ENCODE results near the gene ELF2. TPM values are rescaled to one million over a fixed set of nuclear protein-coding genes. Genes with fewer than 3 reads are reported as not detected.

Gene ELF2
- total RNA-seq, 3 donors from 2014 or later, result 59.4 to 106 (median 67.2) TPM

- no peaks in the 10 kb centered on the region for H3K9me3 ChIP-seq
- no peak for DNase-seq (ENCODE audit: low spot score in 2 of 2)
- no peak for TF ChIP-seq POLR2A (IDR thresholded peaks at IDR 0.05)
- TF ChIP-seq CTCF (IDR thresholded peaks at IDR 0.05), result no peak
- TF ChIP-seq POLR2AphosphoS5 (IDR thresholded peaks at IDR 0.05), result no peak
- H3K4me3 ChIP-seq, result no peak overlapping the region
- no peaks in the 10 kb centered on the region for H3K4me1 ChIP-seq
- H3K27ac ChIP-seq, result no peak overlapping the region
- no peaks in the 10 kb centered on the region for H3K27me3 ChIP-seq
- intact Hi-C loops (cut with DNase I; ENCODE audit: low total_unique reads), result no loop called here
- no peaks in the 10 kb centered on the region for H3K36me3 ChIP-seq
Observed at GRCh38 chr4:139018971-139019758, 157.9 kb downstream of the ELF2 start.

- no peak for TF ChIP-seq CTCF (IDR thresholded peaks at IDR 0.05)
- TF ChIP-seq POLR2A (IDR thresholded peaks at IDR 0.05), result no peak
- no peak for TF ChIP-seq POLR2AphosphoS5 (IDR thresholded peaks at IDR 0.05)
- no peaks in the 10 kb centered on the region for H3K9me3 ChIP-seq
- no peaks in the 10 kb centered on the region for H3K4me1 ChIP-seq
Observed at GRCh38 chr4:139018501-139018900, 158.5 kb downstream of the ELF2 start.

GRCh38 chr4:139017861-139018260, 159.2 kb downstream of the ELF2 start:
- Histone ChIP-seq H3K27me3 (no peaks in the 10 kb centered on the region), H3K27ac (no peak overlapping the region), H3K9me3 (no peaks in the 10 kb centered on the region), H3K4me1 (no peaks in the 10 kb centered on the region), H3K36me3 (no peaks in the 10 kb centered on the region), H3K4me3 (no peak overlapping the region)
- no peak for TF ChIP-seq CTCF (IDR thresholded peaks at IDR 0.05)
- no peak for DNase-seq (ENCODE audit: low spot score in 2 of 2)
- intact Hi-C loops (cut with DNase I; ENCODE audit: low total_unique reads), result no loop called here

More at GRCh38 chr4:139018501-139018900, 158.5 kb downstream of the ELF2 start:
- H3K27me3 ChIP-seq, result no peaks in the 10 kb centered on the region
- DNase-seq (ENCODE audit: low spot score in 2 of 2), result no peak
- no peaks in the 10 kb centered on the region for H3K36me3 ChIP-seq
- intact Hi-C loops (cut with DNase I; ENCODE audit: low total_unique reads), result no loop called here
- no peak overlapping the region for H3K27ac ChIP-seq
- H3K4me3 ChIP-seq, result no peak overlapping the region

GRCh38 chr4:139015948-139016471, 161.0 kb downstream of the ELF2 start:
- TF ChIP-seq CTCF (IDR thresholded peaks at IDR 0.05) (no peak), POLR2AphosphoS5 (IDR thresholded peaks at IDR 0.05) (no peak), POLR2A (IDR thresholded peaks at IDR 0.05) (no peak)
- H3K36me3 ChIP-seq, result no peaks in the 10 kb centered on the region
- no peaks in the 10 kb centered on the region for H3K9me3 ChIP-seq
- peak overlapping the region; percentile 89 to 95 for H3K27ac ChIP-seq
- H3K4me1 ChIP-seq, result no peaks in the 10 kb centered on the region
- intact Hi-C loops (cut with DNase I; ENCODE audit: low total_unique reads), result no loop called here
- DNase-seq (ENCODE audit: low spot score in 2 of 2), result peak in 1 of 2 donors; percentile 25
- peak overlapping the region; percentile 69 to 85 (median 77) for H3K4me3 ChIP-seq
- no peaks in the 10 kb centered on the region for H3K27me3 ChIP-seq

- peak; percentile 31 to 79 (median 53) for TF ChIP-seq POLR2AphosphoS5 (IDR thresholded peaks at IDR 0.05)
- TF ChIP-seq CTCF (IDR thresholded peaks at IDR 0.05), result peak; percentile 19 to 62 (median 43)
- TF ChIP-seq POLR2A (IDR thresholded peaks at IDR 0.05), result peak; percentile 51
- peak within 1 kb of the TSS; percentile 69 to 85 (median 77) for H3K4me3 ChIP-seq
- no peaks in the 10 kb centered on the region for H3K9me3 ChIP-seq
- no peaks in the 10 kb centered on the region for H3K36me3 ChIP-seq
- H3K27me3 ChIP-seq, result no peaks in the 10 kb centered on the region
- peak within 1 kb of the TSS; percentile 89 to 95 for H3K27ac ChIP-seq
- H3K4me1 ChIP-seq, result no peaks in the 10 kb centered on the region
- peak; percentile 83 to 88 for DNase-seq (ENCODE audit: low spot score in 2 of 2)
- intact Hi-C loops (cut with DNase I; ENCODE audit: low total_unique reads), result no loop called here
Observed at GRCh38 chr4:139015269-139015947, 161.6 kb downstream of the ELF2 start, which contains the start of gene NOCT. TSS of gene NOCT (plus strand) at chr4:139015781. CDS start at chr4:139015982, 201 bp downstream.

Data from breast epithelium (tissue), 4 donors.